Spleen (tissue), 7 donors: ENCODE results near the gene MCTP1.

Experiments used
- POLR2AphosphoS5 ChIP-seq, 3 donors: sonication (generic); formaldehyde crosslinking; IDR thresholded peaks; one replicate each; pipeline ENCODE4 v1.5.1; 2017; ENCODE audit warnings: antibody characterized with exemption in 3 of 3
- TF ChIP-seq, protein P1 (sequence below), 11 experiments: fragments of 200-600 bp in 7 of 11; fragments of 450-650 bp in 4 of 11; sonication (generic) in 4 of 11; IDR thresholded peaks in 8 of 11; conservative IDR thresholded peaks in 3 of 11; 1 replicate in 7 of 11; 2 replicates in 4 of 11; pipeline versions ENCODE4 v1.4.0 to v1.8.0; 2016 to 2021; ENCODE audit warnings: antibody characterized with exemption in 11 of 11, inconsistent platforms in 4 of 11, mild to moderate bottlenecking in 1 of 11
- donor health status: DM: no; HTN: no; CAD: no; lungs with moderate emphysema.
- donor health status: DM: no; HTN: no; CAD: no.
- donor health status: DM: no; HTN: no; CAD: no.

- TF ChIP-seq, protein P1, sequence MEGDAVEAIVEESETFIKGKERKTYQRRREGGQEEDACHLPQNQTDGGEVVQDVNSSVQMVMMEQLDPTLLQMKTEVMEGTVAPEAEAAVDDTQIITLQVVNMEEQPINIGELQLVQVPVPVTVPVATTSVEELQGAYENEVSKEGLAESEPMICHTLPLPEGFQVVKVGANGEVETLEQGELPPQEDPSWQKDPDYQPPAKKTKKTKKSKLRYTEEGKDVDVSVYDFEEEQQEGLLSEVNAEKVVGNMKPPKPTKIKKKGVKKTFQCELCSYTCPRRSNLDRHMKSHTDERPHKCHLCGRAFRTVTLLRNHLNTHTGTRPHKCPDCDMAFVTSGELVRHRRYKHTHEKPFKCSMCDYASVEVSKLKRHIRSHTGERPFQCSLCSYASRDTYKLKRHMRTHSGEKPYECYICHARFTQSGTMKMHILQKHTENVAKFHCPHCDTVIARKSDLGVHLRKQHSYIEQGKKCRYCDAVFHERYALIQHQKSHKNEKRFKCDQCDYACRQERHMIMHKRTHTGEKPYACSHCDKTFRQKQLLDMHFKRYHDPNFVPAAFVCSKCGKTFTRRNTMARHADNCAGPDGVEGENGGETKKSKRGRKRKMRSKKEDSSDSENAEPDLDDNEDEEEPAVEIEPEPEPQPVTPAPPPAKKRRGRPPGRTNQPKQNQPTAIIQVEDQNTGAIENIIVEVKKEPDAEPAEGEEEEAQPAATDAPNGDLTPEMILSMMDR (IDR thresholded peaks at IDR 0.05 in 8 of 11, conservative IDR thresholded peaks at IDR 0.05 in 3 of 11) = no peak
- TF ChIP-seq POLR2AphosphoS5 (IDR thresholded peaks at IDR 0.05) = no peak
These were observed 67.5 kb downstream of the MCTP1 start for GRCh38 chr5:95217351-95217750.
